Measurements from ENCODE around the gene IQCB1. TPM values are rescaled to one million over a fixed set of nuclear protein-coding genes. Genes with fewer than 3 reads are reported as not detected.

The IQCB1 gene
- polyA plus RNA-seq, 3 donors, result 6.0 to 27.7 (median 7.5) TPM

DNA sequence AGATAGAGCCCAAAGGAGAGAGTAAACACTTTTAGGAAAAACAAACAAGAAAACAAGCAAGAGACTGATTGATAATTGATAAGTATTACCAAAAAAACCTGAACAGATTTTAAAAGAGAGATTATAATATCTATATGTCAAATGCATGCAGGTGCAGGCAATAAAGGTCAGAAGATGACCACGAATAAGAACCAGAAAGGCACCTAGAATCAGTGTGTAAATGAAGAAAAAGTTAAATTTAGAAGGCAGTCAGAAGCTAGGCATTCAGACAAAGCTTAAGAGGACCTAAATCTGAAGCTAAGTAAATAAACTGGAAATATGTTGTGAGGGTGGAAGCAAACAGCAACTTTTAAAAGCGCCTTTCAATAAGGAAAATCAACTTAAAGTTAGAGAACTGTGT lies 16.3 kb downstream of the IQCB1 start:
- Histone ChIP-seq H3K4me1 (ENCODE audit: control insufficient read depth in 1 of 2, insufficient read depth in 2 of 2, low read length in 2 of 2) (peaks cover 8 to 9% of the 10 kb centered on the region in 2 donors), H4K20me1 (ENCODE audit: insufficient read depth, low read length) (peaks cover 4% of the 10 kb centered on the region), H3K9me3 (replicated peaks in 1 of 2; ENCODE audit: control insufficient read depth in 1 of 2, insufficient read depth in 1 of 2, low read length in 2 of 2) (peaks cover 0 to 7% of the 10 kb centered on the region in 2 donors), H3K4me3 (replicated peaks in 1 of 3; ENCODE audit: low read depth in 2 of 3, low read length in 3 of 3) (no peak overlapping the region), H2AFZ (ENCODE audit: insufficient read depth, low read depth, low read length, poor library complexity, severe bottlenecking) (no peak overlapping the region), H3K79me2 (ENCODE audit: insufficient read depth, low read length) (peaks cover 41% of the 10 kb centered on the region), H3K27ac (ENCODE audit: low read depth in 1 of 2, low read length in 2 of 2) (peak overlapping the region in 1 of 2 donors; percentile 79), H3K27me3 (ENCODE audit: control insufficient read depth in 2 of 2, insufficient read depth in 2 of 2, low read length in 2 of 2) (no peaks in the 10 kb centered on the region), H3K9ac (ENCODE audit: insufficient read depth, low read length, poor library complexity, severe bottlenecking) (no peak overlapping the region), H3K36me3 (replicated peaks in 1 of 2; ENCODE audit: control insufficient read depth in 1 of 2, insufficient read depth in 2 of 2, low read length in 2 of 2) (peaks cover 33 to 56% of the 10 kb centered on the region in 2 donors), H3K4me2 (replicated peaks; ENCODE audit: extremely low read depth, low read length, poor library complexity, severe bottlenecking) (no peak overlapping the region)
- TF ChIP-seq, protein P1, sequence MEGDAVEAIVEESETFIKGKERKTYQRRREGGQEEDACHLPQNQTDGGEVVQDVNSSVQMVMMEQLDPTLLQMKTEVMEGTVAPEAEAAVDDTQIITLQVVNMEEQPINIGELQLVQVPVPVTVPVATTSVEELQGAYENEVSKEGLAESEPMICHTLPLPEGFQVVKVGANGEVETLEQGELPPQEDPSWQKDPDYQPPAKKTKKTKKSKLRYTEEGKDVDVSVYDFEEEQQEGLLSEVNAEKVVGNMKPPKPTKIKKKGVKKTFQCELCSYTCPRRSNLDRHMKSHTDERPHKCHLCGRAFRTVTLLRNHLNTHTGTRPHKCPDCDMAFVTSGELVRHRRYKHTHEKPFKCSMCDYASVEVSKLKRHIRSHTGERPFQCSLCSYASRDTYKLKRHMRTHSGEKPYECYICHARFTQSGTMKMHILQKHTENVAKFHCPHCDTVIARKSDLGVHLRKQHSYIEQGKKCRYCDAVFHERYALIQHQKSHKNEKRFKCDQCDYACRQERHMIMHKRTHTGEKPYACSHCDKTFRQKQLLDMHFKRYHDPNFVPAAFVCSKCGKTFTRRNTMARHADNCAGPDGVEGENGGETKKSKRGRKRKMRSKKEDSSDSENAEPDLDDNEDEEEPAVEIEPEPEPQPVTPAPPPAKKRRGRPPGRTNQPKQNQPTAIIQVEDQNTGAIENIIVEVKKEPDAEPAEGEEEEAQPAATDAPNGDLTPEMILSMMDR (IDR thresholded peaks at IDR 0.05), result no peak
- Mint-ChIP-seq H3K27ac (peak overlapping the region in 1 of 7 donors; percentile 9), H3K9me3 (peaks cover 6 to 26% (median 14%) of the 10 kb centered on the region in 7 donors), H3K4me3 (no peak overlapping the region), H3K36me3 (peaks cover 67 to 79% of the 10 kb centered on the region in 2 donors), H3K4me1 (peaks cover 5% of the 10 kb centered on the region), H3K27me3 (ENCODE audit: low read depth in 3 of 3) (peaks cover 0 to 1% (median 0%) of the 10 kb centered on the region in 3 donors)
- WGBS (ENCODE audit: insufficient coverage), result no CpG with 5 or more reads among the region's 2 CpGs
- DNase-seq, result no peak
- intact Hi-C loops (cut with micrococcal nuclease), result no loop called here

DNA sequence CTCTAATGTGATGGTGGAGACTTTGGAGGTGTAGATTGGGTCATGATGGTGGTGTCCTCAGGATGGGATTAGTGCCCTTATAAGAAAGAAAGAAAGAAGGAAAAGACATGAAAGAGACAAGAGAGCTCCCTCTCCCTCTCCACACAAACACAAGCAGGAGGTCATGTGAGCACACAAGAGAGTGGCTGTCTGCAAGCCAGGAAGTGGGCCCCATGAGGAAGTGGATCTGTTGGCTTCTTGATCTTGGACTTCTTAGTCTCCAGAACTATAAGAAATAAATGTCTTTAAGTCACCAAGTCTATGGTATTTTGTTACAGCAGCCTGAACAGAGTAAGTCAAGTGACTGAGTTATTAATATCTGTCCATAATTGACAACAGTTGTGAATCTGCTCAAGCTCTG lies 17.1 kb downstream of the IQCB1 start:
- Mint-ChIP-seq H3K4me3 (peak overlapping the region in 1 of 2 donors; percentile 50), H3K27ac (peak overlapping the region in 5 of 7 donors; percentile 10 to 83 (median 71)), H3K27me3 (ENCODE audit: low read depth in 3 of 3) (peaks cover 0 to 1% (median 0%) of the 10 kb centered on the region in 3 donors), H3K9me3 (peaks cover 3 to 19% (median 7%) of the 10 kb centered on the region in 7 donors), H3K36me3 (peaks cover 66 to 71% of the 10 kb centered on the region in 2 donors), H3K4me1 (peaks cover 5% of the 10 kb centered on the region)
- Histone ChIP-seq H3K4me2 (replicated peaks; ENCODE audit: extremely low read depth, low read length, poor library complexity, severe bottlenecking) (no peak overlapping the region), H3K27ac (ENCODE audit: low read depth in 1 of 2, low read length in 2 of 2) (peak overlapping the region in 1 of 2 donors; percentile 79), H3K9me3 (replicated peaks in 1 of 2; ENCODE audit: control insufficient read depth in 1 of 2, insufficient read depth in 1 of 2, low read length in 2 of 2) (no peaks in the 10 kb centered on the region), H4K20me1 (ENCODE audit: insufficient read depth, low read length) (peaks cover 4% of the 10 kb centered on the region), H3K27me3 (ENCODE audit: control insufficient read depth in 2 of 2, insufficient read depth in 2 of 2, low read length in 2 of 2) (no peaks in the 10 kb centered on the region), H2AFZ (ENCODE audit: insufficient read depth, low read depth, low read length, poor library complexity, severe bottlenecking) (peak overlapping the region; percentile 41), H3K79me2 (ENCODE audit: insufficient read depth, low read length) (peaks cover 34% of the 10 kb centered on the region), H3K4me3 (replicated peaks in 1 of 3; ENCODE audit: low read depth in 2 of 3, low read length in 3 of 3) (no peak overlapping the region), H3K36me3 (replicated peaks in 1 of 2; ENCODE audit: control insufficient read depth in 1 of 2, insufficient read depth in 2 of 2, low read length in 2 of 2) (peaks cover 26 to 48% of the 10 kb centered on the region in 2 donors), H3K9ac (ENCODE audit: insufficient read depth, low read length, poor library complexity, severe bottlenecking) (no peak overlapping the region), H3K4me1 (ENCODE audit: control insufficient read depth in 1 of 2, insufficient read depth in 2 of 2, low read length in 2 of 2) (peaks cover 8 to 9% of the 10 kb centered on the region in 2 donors)
- peak in 2 of 3 donors; percentile 33 to 40 for DNase-seq
- intact Hi-C loops (cut with micrococcal nuclease), result no loop called here
- TF ChIP-seq, protein P1 (IDR thresholded peaks at IDR 0.05), result no peak
